Inflammatory macrophage treated with lipopolysaccharide for 4 hours (primary cell): ENCODE measurements around the gene GATA2.

ENCODE experiments used
- DNase-seq: peaks from one replicate; pipeline ENCODE4 v3.0.0-alpha.2; 2020

Gene GATA2

GRCh38 chr3:128432301-128432970, 60.6 kb downstream of the GATA2 start:
- DNase-seq = no peak

- DNase-seq = no peak
Measured at GRCh38 chr3:128431803-128432300, 61.1 kb downstream of the GATA2 start.

- no peak for DNase-seq
Measured at GRCh38 chr3:128430731-128431130, 62.3 kb downstream of the GATA2 start.

- DNase-seq = no peak
Measured at GRCh38 chr3:128430301-128430700, 62.7 kb downstream of the GATA2 start.

GRCh38 chr3:128429751-128430150, 63.2 kb downstream of the GATA2 start:
- no peak for DNase-seq
